Measurements from ENCODE around the gene PRKACG. TPM values are rescaled to one million over a fixed set of nuclear protein-coding genes. Genes with fewer than 3 reads are reported as not detected.
"Not testable (repeated sequence)": the region's sequence is repeated elsewhere in the genome, so short reads cannot be mapped to it uniquely, and the experiment has no call there.

Gene PRKACG
- not detected for total RNA-seq
- long read RNA-seq: 0 reads

- no peak for DNase-seq (ENCODE audit: low spot score)
These were observed at the start of gene PRKACG for GRCh38 chr9:69014013-69014412. PRKACG (minus strand) TSS chr9:69014113; CDS start chr9:69014092, 21 bp downstream.

- DNase-seq (ENCODE audit: low spot score): no peak
These were observed 48.3 kb upstream of the PRKACG start for GRCh38 chr9:69062195-69062594.

- DNase-seq (ENCODE audit: low spot score): no peak
These were observed 46.9 kb upstream of the PRKACG start for GRCh38 chr9:69060766-69061165.

GRCh38 chr9:69058101-69058500 is 44.2 kb upstream of the PRKACG start:
- no peak for DNase-seq (ENCODE audit: low spot score)

GRCh38 chr9:69056191-69056815 is 42.4 kb upstream of the PRKACG start:
- DNase-seq (ENCODE audit: low spot score): no peak

- DNase-seq (ENCODE audit: low spot score): no peak
These were observed 41.1 kb upstream of the PRKACG start for GRCh38 chr9:69054989-69055388.

- not testable (repeated sequence) for DNase-seq (ENCODE audit: low spot score)
These were observed 37.0 kb upstream of the PRKACG start for GRCh38 chr9:69050936-69051335.

GRCh38 chr9:69049094-69049493 is 35.2 kb upstream of the PRKACG start:
- no peak for DNase-seq (ENCODE audit: low spot score)

GRCh38 chr9:69047371-69047770 is 33.5 kb upstream of the PRKACG start:
- no peak for DNase-seq (ENCODE audit: low spot score)

GRCh38 chr9:69046723-69047122 is 32.8 kb upstream of the PRKACG start:
- DNase-seq (ENCODE audit: low spot score): no peak

GRCh38 chr9:69045821-69046220 is 31.9 kb upstream of the PRKACG start:
- no peak for DNase-seq (ENCODE audit: low spot score)

GRCh38 chr9:69044240-69045219 is 30.6 kb upstream of the PRKACG start:
- no peak for DNase-seq (ENCODE audit: low spot score)

- DNase-seq (ENCODE audit: low spot score): no peak
These were observed 26.7 kb upstream of the PRKACG start for GRCh38 chr9:69040646-69041045.

GRCh38 chr9:69036799-69037198 is 22.9 kb upstream of the PRKACG start:
- no peak for DNase-seq (ENCODE audit: low spot score)

- DNase-seq (ENCODE audit: low spot score): no peak
These were observed 22.4 kb upstream of the PRKACG start for GRCh38 chr9:69036309-69036708.

- DNase-seq (ENCODE audit: low spot score): peak; percentile 97
These were observed 21.8 kb upstream of the PRKACG start, which contains the start of gene FXN for GRCh38 chr9:69035438-69036308. FXN (plus strand) TSS chr9:69035752; CDS start chr9:69035783, 31 bp downstream.

- no peak for DNase-seq (ENCODE audit: low spot score)
These were observed 20.2 kb upstream of the PRKACG start for GRCh38 chr9:69034071-69034470.

GRCh38 chr9:69030851-69031645 is 17.1 kb upstream of the PRKACG start:
- DNase-seq (ENCODE audit: low spot score): no peak

GRCh38 chr9:69029535-69029934 is 15.6 kb upstream of the PRKACG start:
- no peak for DNase-seq (ENCODE audit: low spot score)

- no peak for DNase-seq (ENCODE audit: low spot score)
These were observed 14.8 kb upstream of the PRKACG start for GRCh38 chr9:69028754-69029153.

Data from mesenteric fat pad (tissue), 1 donor.